ENCODE results near the gene MAP3K7. TPM values are rescaled to one million over a fixed set of nuclear protein-coding genes. Genes with fewer than 3 reads are reported as not detected.

MAP3K7 gene
- total RNA-seq, 2 experiments from 2014 or later = 26.5 to 29.1 TPM

DNA sequence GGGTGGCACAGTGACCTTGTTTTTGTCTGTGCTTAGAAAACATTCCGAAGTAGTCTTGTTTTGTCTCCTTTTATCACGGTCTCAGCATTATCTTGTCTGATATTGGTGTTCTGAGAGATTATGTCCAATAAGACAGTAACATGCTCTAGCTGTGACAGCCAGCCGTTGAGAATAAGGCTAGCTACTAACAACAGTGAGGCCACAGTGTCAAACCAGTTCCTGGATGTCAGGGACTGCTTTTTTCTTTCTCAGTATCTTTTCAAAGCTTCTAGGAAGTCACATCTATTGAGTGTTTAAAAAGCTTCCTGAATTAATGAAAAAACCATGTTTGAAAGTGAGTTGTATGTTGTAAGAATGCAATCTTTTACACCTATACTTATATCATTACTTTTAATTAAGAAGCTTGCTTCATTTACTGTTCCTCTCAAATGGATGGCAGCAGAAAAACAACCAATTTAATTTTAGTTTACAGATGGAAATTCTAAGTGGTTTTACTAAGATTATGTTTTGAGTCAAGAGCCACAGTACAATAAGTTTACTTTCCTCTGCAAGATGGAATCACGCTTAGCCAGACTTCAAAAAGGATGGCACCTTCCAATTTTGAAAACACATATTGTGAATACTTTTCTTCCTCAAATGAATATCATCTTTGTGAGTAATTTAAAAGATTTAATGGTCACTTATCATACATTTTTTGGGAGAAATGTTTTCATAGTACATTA, 53.1 kb downstream of the MAP3K7 start:
- Mint-ChIP-seq H3K4me1 (peaks cover 32% of the 10 kb centered on the region), H3K27me3 (no peaks in the 10 kb centered on the region), H3K4me3 (no peak overlapping the region), H3K36me3 (peaks cover 23% of the 10 kb centered on the region), H3K9me3 (ENCODE audit: low read depth) (no peaks in the 10 kb centered on the region), H3K27ac (peak overlapping the region; percentile 90)
- peak; percentile 65 for DNase-seq
- ATAC-seq = peak; percentile 90
- CTCF ChIA-PET = interaction anchor here (1.0 kb wide), 2 partner anchors 10 to 16 kb away, joined by 3 read pairs; no protein-coding TSS in a partner anchor

- CTCF ChIA-PET = no interaction called here
- Mint-ChIP-seq H3K36me3 (peaks cover 22% of the 10 kb centered on the region), H3K27me3 (no peaks in the 10 kb centered on the region), H3K9me3 (ENCODE audit: low read depth) (no peaks in the 10 kb centered on the region), H3K4me1 (peaks cover 32% of the 10 kb centered on the region), H3K4me3 (no peak overlapping the region), H3K27ac (no peak overlapping the region)
- ATAC-seq = no peak
- no peak for DNase-seq
Measured at GRCh38 chr6:90530882-90531281, 56.0 kb downstream of the MAP3K7 start.

- Mint-ChIP-seq H3K4me1 (peaks cover 4% of the 10 kb centered on the region), H3K4me3 (no peak overlapping the region), H3K36me3 (peaks cover 19% of the 10 kb centered on the region), H3K9me3 (ENCODE audit: low read depth) (no peaks in the 10 kb centered on the region), H3K27me3 (no peaks in the 10 kb centered on the region), H3K27ac (no peak overlapping the region)
- no peak for DNase-seq
- no peak for ATAC-seq
- CTCF ChIA-PET = interaction anchor here (1.3 kb wide), 1 partner anchor 24 kb away, joined by 3 read pairs; no protein-coding TSS in a partner anchor
Measured at GRCh38 chr6:90525421-90525820, 61.5 kb downstream of the MAP3K7 start.

GRCh38 chr6:90523779-90524310, 63.0 kb downstream of the MAP3K7 start:
- no peak overlapping the region for H3K4me3 Mint-ChIP-seq
- DNase-seq = no peak
- CTCF ChIA-PET = no interaction called here
- H3K27me3 Mint-ChIP-seq = no peaks in the 10 kb centered on the region
- H3K9me3 Mint-ChIP-seq (ENCODE audit: low read depth) = no peaks in the 10 kb centered on the region
- peaks cover under 1% of the 10 kb centered on the region for H3K4me1 Mint-ChIP-seq
- no peak overlapping the region for H3K27ac Mint-ChIP-seq
- peaks cover 16% of the 10 kb centered on the region for H3K36me3 Mint-ChIP-seq
- no peak for ATAC-seq

GRCh38 chr6:90521955-90522354, 64.9 kb downstream of the MAP3K7 start:
- no peaks in the 10 kb centered on the region for H3K27me3 Mint-ChIP-seq
- no peak overlapping the region for H3K27ac Mint-ChIP-seq
- no peak overlapping the region for H3K4me3 Mint-ChIP-seq
- no peak for ATAC-seq
- CTCF ChIA-PET = no interaction called here
- H3K4me1 Mint-ChIP-seq = no peaks in the 10 kb centered on the region
- H3K9me3 Mint-ChIP-seq (ENCODE audit: low read depth) = no peaks in the 10 kb centered on the region
- no peak for DNase-seq
- H3K36me3 Mint-ChIP-seq = peaks cover 12% of the 10 kb centered on the region

GRCh38 chr6:90516074-90516660, 70.7 kb downstream of the MAP3K7 start:
- ATAC-seq (no peak), DNase-seq (no peak)
- Mint-ChIP-seq H3K9me3 (ENCODE audit: low read depth) (no peaks in the 10 kb centered on the region), H3K27ac (no peak overlapping the region), H3K36me3 (peaks cover 31% of the 10 kb centered on the region), H3K27me3 (no peaks in the 10 kb centered on the region), H3K4me3 (no peak overlapping the region), H3K4me1 (no peaks in the 10 kb centered on the region)
- CTCF ChIA-PET = interaction anchor here (1.0 kb wide), 1 partner anchor 298 kb away, joined by 3 read pairs; no protein-coding TSS in a partner anchor

DNA sequence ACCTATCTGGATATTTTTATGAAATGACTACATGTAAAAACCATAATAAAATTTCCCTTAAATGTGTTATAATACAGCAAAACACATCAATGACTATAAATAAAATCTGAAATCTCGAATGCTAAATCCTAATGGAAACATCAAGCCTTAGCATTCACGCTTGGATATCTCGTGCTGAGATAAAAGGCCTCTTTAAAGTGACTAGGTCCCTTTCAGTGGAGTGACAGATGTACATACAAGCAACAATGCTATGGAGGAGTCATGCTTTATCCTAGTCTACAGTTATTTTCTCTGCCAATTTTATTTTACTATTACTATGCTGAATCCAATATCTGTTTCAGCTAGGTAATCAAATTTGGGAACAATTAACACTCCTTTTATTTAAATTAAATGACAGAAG, 72.4 kb downstream of the MAP3K7 start:
- CTCF ChIA-PET = no interaction called here
- no peak overlapping the region for H3K4me3 Mint-ChIP-seq
- ATAC-seq = no peak
- DNase-seq = no peak
- no peak overlapping the region for H3K27ac Mint-ChIP-seq
- H3K4me1 Mint-ChIP-seq = peaks cover 4% of the 10 kb centered on the region
- no peaks in the 10 kb centered on the region for H3K27me3 Mint-ChIP-seq
- H3K9me3 Mint-ChIP-seq (ENCODE audit: low read depth) = no peaks in the 10 kb centered on the region
- peaks cover 32% of the 10 kb centered on the region for H3K36me3 Mint-ChIP-seq

DNA sequence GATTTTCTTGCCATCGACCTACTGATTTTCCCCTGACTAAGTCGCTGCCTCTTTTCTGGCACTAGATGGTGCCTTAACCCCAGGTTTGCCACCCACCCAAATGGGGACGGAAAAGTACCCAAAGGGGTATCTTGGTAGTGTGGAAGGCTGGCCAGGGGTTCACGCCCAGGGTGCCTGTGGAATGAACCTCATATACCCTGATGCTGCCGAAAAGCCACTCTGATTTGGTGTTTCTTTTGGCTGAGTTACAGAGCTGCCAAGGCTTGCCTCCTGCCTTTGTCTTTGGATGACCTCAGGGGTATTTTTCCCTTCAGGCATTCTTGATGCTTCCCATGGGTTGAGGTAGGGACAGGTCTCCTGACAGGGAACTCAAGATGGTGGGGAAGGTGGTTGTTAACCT, 78.1 kb downstream of the MAP3K7 start:
- DNase-seq (no peak), ATAC-seq (no peak)
- H3K27me3 Mint-ChIP-seq = peaks cover 3% of the 10 kb centered on the region
- H3K9me3 Mint-ChIP-seq (ENCODE audit: low read depth) = no peaks in the 10 kb centered on the region
- H3K27ac Mint-ChIP-seq = no peak overlapping the region
- CTCF ChIA-PET = interaction anchor here (1.0 kb wide), 1 partner anchor 564 kb away, joined by 3 read pairs; no protein-coding TSS in a partner anchor
- no peak overlapping the region for H3K4me3 Mint-ChIP-seq
- H3K4me1 Mint-ChIP-seq = peaks cover 4% of the 10 kb centered on the region
- peaks cover 15% of the 10 kb centered on the region for H3K36me3 Mint-ChIP-seq

GRCh38 chr6:90502866-90503407, 83.9 kb downstream of the MAP3K7 start:
- CTCF ChIA-PET = no interaction called here
- Mint-ChIP-seq H3K27ac (peak overlapping the region; percentile 60), H3K36me3 (no peaks in the 10 kb centered on the region), H3K27me3 (peaks cover 10% of the 10 kb centered on the region), H3K4me3 (no peak overlapping the region), H3K4me1 (peaks cover 10% of the 10 kb centered on the region), H3K9me3 (ENCODE audit: low read depth) (no peaks in the 10 kb centered on the region)
- no peak for DNase-seq
- ATAC-seq = peak; percentile 64

DNA sequence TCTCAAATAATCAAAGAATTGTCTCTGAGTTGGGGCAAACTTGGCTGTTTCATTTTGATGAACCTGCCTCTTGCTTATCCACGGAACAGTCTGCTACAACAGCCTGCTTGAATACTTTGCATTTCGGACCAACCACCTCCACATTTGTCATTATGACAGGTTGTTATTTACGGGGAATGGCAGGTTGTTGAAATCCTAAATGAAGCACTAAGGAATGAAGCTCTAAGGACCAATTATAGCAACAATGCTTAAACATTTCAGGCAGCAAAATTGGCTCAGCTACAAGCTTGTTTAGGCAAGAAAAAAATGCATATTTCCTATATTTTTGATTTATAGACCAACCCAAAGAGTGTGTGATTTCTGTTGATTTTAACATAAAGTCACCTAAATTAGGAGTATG, 84.5 kb downstream of the MAP3K7 start:
- Mint-ChIP-seq H3K36me3 (no peaks in the 10 kb centered on the region), H3K27ac (no peak overlapping the region), H3K4me1 (peaks cover 10% of the 10 kb centered on the region), H3K27me3 (peaks cover 8% of the 10 kb centered on the region), H3K4me3 (no peak overlapping the region), H3K9me3 (ENCODE audit: low read depth) (no peaks in the 10 kb centered on the region)
- CTCF ChIA-PET = no interaction called here
- DNase-seq (no peak), ATAC-seq (no peak)

GRCh38 chr6:90500458-90500857, 86.4 kb downstream of the MAP3K7 start:
- no peaks in the 10 kb centered on the region for H3K36me3 Mint-ChIP-seq
- H3K27ac Mint-ChIP-seq = no peak overlapping the region
- DNase-seq (no peak), ATAC-seq (no peak)
- H3K27me3 Mint-ChIP-seq = peaks cover 17% of the 10 kb centered on the region
- H3K4me1 Mint-ChIP-seq = peaks cover 10% of the 10 kb centered on the region
- CTCF ChIA-PET = interaction anchor here (1.3 kb wide), 1 partner anchor 20 kb away, joined by 3 read pairs; no protein-coding TSS in a partner anchor
- H3K9me3 Mint-ChIP-seq (ENCODE audit: low read depth) = no peaks in the 10 kb centered on the region
- no peak overlapping the region for H3K4me3 Mint-ChIP-seq

DNA sequence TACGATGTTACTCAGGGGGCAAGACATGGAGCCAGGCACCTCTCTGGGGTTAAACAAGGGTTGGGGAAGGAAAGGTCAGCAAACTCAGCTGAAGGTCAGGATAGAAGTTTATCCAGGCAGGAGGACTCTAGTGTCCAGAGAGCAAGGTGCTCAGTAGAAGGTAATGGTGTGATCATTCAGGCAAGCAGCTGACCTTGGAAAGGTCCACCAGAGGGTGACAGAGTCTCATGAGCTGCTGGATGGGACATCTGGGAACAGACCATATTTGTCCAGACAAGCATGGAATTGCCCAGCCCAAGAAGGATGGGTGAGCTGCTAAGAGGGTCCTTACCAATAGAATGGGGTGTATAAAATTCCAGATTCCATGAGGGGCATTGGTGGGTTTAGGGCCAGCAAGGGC, 89.5 kb downstream of the MAP3K7 start:
- Mint-ChIP-seq H3K4me1 (peaks cover 7% of the 10 kb centered on the region), H3K36me3 (no peaks in the 10 kb centered on the region), H3K27me3 (peaks cover 26% of the 10 kb centered on the region), H3K4me3 (no peak overlapping the region), H3K9me3 (ENCODE audit: low read depth) (no peaks in the 10 kb centered on the region), H3K27ac (no peak overlapping the region)
- DNase-seq (no peak), ATAC-seq (no peak)
- CTCF ChIA-PET = interaction anchor here (1.6 kb wide), 1 partner anchor 18 kb away, joined by 4 read pairs; no protein-coding TSS in a partner anchor

GRCh38 chr6:90496258-90497016, 90.4 kb downstream of the MAP3K7 start:
- Mint-ChIP-seq H3K4me3 (no peak overlapping the region), H3K27me3 (peaks cover 33% of the 10 kb centered on the region), H3K9me3 (ENCODE audit: low read depth) (no peaks in the 10 kb centered on the region), H3K36me3 (no peaks in the 10 kb centered on the region), H3K27ac (no peak overlapping the region), H3K4me1 (peaks cover 7% of the 10 kb centered on the region)
- CTCF ChIA-PET = interaction anchor here (1.6 kb wide), 1 partner anchor 17 kb away, joined by 4 read pairs; no protein-coding TSS in a partner anchor
- ATAC-seq (no peak), DNase-seq (no peak)

Measured in activated CD8-positive, alpha-beta memory T cell treated with anti-CD3 and anti-CD28 coated beads, Interleukin-2, amount 10 ng/mL, durations not matched to agents 7 days and 5 days (primary cell).